Thyroid gland (tissue), 4 donors: ENCODE data around the gene ANGEL1.

Experiments
- CTCF ChIP-seq, 6 experiments: fragments of 200-600 bp in 3 of 6; fragments of 450-650 bp in 3 of 6; sonication (generic) in 3 of 6; IDR thresholded peaks; one replicate each; pipeline ENCODE4 v1.5.1; 2016 to 2019; ENCODE audit warnings: antibody characterized with exemption in 6 of 6, mild to moderate bottlenecking in 2 of 6, inconsistent platforms in 1 of 6, moderate library complexity in 1 of 6
- POLR2A ChIP-seq, 2 donors: fragments of 450-650 bp; IDR thresholded peaks; one replicate each; pipeline ENCODE4 v1.6.1; 2017; ENCODE audit warnings: antibody characterized with exemption in 2 of 2, mild to moderate bottlenecking in 2 of 2, moderate library complexity in 1 of 2

- TF ChIP-seq CTCF (IDR thresholded peaks at IDR 0.05) (no peak), POLR2A (IDR thresholded peaks at IDR 0.05) (no peak)
Measured at GRCh38 chr14:76778546-76779215, 34.0 kb downstream of the ANGEL1 start.
